Embryonic facial prominence (tissue), 1 donor: ENCODE measurements around the gene AGAP6.
"Not testable (repeated sequence)": the region's sequence is repeated elsewhere in the genome, so short reads cannot be mapped to it uniquely, and the experiment has no call there.

ENCODE experiments used
- DNase-seq: peaks from one replicate; pipeline ENCODE4 v3.0.0-alpha.2; 2016; ENCODE audit errors: extremely low spot score

Gene AGAP6

DNA sequence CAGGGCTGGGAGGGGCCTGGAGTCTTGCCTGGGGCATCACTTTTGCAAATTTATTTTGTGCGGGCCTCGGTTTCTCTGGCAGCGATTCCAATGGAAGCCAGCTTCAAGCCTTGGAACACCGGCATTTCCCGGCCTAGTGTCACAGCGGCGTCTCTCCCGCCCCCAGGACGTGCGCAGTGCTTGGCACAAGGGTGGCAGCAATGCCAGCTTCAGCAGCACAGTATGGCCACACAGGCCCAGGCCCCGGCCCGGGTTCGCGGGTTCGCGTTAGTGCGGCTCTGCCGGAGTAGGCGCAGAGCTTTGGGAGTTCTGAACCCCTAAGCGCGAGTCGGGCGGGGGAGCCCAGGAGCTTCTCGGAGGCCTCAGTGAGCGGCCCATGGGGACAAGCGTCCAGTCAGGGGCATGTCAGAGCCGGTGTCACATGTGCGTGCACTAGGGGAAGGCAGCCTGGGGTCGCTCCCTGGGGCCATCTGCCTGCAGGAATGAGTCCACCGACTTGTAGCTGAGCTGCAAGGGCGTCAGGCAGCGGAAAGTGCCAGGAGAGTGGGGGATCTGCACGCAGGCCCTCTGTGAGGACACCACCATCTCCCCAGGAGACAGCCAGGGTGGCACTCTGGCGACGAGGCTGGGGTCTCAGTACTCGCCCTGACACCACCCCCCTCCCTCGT is 36.6 kb downstream of the AGAP6 start:
- not testable (repeated sequence) for DNase-seq

- DNase-seq = no peak
Observed at GRCh38 chr10:50025627-50026026, 37.4 kb downstream of the AGAP6 start.

DNA sequence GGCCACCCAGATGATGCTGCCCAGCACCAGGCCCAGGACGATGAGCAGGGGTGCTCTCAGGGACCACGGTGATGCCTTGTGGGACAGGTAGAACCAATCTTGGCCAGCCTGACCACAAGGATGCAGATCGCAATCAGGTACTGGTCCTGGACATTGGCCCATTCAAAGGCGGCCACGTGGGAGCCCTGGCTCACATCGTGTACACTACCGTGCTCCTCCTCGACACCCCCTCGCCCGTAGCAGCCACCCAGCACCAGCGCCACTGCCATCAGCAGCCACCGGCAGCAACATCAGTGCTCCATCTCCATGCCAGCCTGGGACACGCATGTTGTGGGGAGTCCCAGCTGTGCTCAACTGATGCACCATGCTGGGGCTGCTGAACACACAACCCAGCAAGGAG is 39.0 kb downstream of the AGAP6 start:
- DNase-seq = no peak

DNA sequence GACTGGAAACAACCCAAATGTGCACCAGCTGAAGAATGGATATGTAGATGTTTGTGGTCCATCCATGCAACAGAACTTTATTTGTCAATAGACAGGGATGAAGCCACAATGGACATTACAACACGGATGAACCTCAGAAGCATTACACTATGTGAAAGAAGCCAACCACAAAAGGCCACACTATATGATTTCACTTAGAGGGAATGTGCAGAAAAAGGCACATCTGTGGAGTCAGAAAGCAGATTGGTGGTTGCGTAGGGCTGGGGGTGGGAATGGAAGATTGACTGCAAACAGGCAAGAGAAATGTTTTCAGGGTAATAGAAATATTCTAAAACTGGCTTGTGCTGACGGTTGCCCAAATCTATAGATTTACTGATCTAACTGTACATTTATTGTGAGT is 45.3 kb downstream of the AGAP6 start:
- no peak for DNase-seq

- DNase-seq = not testable (repeated sequence)
Observed at GRCh38 chr10:50035337-50035736, 47.1 kb downstream of the AGAP6 start.

DNA sequence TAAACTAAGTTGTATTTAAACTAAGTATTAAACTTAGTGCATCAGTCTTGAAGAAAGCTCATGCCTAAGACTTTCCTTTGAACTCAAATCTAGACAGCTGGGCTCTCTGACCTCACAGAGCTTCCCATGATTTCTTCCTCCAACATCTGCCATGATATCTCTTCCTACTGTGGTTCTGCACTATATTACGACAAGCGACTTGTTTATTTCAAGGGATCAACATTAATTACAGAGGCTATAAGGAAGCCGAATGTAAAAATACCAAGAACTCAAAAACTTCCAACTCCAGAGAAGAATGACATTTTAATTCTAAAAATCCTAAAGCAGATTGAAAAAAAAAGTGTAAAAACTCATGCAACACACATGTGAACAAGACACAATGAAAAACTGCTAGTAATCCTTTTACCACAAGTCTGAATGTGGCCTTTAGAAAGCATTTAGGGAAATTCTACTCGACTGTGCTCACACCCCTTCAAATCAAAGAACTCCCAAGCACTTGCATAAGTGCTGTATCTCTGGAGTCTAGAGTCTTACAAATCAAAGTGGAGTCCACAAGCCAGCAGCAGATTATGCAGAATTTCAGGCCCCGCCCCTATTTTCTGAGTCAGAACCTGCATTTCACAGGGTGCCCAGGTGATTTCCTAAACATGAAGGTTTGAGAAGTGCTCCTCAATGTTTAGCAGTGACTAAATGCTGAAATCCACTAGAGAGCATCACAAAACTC is 56.9 kb downstream of the AGAP6 start:
- DNase-seq = no peak

DNA sequence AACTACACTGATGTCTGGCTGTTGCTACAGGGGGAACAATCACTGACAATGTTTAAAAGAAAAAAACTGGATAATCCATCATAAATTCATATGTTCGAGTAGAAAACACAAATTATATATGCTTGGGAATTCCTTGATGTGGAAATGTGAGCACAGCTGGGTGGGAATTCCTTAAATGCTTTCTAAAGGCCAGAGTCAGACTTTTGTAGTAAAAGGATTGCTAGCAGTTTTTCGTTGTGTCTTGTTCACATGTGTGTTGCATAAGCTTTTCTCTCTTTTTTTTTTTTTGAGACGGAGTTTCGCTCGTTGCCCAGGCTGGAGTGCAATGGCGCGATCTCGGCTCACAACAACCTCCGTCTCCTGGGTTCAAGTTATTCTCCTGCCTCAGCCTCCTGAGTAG is 58.3 kb downstream of the AGAP6 start:
- DNase-seq = not testable (repeated sequence)

- DNase-seq = not testable (repeated sequence)
Observed at GRCh38 chr10:50047594-50047993, 59.4 kb downstream of the AGAP6 start.

DNA sequence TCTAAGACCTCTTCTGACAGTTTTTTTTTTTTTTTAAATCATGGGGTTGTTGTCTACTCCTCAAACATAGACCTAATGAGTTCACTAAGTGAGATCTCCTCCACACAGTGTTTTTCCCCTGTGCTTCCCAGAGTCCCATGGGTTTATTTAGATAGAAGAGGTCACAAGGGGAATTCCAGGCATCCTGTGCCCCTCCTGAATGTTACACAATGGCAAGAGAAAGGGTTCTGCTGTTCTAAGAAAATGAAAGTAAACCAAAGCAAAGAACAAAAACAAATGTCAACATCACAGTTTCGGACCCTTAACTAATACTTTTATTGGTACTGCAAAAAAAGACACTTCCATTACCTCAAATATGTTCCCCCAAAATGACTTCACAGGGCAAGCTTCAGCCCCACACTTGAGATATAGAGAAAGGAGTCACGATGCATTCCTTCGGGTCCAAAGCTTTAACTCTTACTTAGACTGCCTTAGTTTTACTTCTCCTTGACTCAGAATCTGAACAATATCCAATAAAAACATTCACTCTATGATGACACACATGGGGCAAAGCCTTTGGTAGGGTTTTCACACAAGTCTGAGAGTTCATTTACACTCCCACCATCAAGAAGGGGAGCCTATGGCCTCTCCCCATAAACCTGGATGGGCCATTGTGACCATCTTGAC is 63.9 kb downstream of the AGAP6 start:
- not testable (repeated sequence) for DNase-seq

DNA sequence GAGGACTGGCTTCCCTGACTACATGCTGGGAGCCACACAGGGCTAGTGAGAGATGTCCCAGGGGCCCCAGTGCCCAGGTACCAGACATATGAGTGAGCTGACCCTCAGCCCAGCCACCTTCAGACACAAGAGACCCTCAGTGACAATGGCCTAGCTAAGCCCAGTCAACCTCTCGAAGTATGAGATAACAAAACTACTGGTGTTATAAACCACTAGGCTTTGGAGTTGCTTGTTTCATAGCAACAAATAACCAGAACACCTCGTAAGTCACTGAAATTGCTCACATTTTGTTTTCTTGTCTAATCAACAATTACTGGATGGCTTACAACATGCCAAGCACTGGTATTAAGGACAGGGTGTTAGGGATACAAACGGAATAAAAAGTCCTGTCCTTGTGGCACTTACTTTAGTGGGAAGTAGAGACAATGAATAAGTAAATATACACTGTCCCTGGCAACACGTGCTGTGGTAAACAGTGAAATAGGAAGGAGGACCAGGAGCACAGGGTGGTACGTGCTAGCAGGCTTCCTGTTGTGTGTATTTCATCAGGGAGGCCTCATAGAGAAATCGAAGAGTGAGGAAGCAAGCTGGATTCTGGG is 64.7 kb downstream of the AGAP6 start:
- not testable (repeated sequence) for DNase-seq

DNA sequence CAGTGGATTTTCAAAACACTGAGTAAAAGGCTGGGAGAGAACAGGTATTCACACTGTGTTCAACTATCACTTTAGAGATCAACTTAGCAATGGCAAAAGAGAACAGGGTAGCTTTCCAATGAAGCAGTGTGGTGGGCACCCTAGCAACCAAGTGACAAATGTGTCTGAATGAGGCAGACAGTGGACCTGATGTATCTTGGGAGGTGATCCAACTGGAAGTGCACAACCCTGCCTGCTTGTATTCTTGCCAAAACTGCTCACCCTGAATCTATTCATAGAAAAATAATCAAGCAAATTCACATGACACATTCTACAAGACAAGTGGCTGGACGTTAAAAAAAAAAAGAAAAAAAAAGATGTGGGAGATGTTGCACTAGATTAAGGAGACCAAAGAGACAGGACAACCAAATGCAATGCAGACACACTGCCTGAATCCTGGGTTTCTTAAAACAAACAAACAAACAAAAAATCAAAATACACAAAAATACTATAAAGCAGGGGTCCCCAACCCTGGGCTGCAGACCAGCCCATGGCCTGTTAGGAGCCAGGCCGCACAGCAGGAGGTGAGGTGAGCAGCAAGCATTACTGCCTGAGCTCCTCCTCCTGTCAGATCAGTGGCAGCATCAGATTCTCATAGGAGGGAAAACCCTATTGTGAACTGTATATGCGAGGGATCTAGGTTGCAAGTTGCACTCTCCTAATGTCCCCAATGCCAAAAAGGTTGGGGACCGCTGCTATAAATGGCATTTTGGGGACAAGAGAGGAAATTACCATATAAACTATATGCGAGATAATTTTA is 67.5 kb downstream of the AGAP6 start:
- DNase-seq = not testable (repeated sequence)

GRCh38 chr10:50056654-50057053 is 68.4 kb downstream of the AGAP6 start:
- DNase-seq = not testable (repeated sequence)

DNA sequence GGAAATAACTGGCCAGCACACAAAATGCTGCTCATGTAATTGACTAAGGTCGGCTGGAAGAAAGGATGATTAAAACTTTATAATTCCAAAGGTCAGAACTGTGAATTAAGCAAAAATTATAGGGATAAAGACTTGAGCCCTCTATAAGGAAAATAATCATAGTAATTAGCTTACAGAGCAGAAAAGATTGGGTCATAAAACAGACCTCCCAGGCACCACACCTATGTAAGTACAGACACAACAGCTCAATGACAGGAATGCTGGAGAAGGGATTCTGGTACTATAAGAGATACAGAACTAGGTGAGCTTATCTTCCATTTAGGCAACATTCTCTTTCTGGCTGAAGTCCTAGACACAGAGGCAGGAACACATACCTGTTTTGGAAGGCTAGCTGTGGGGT is 70.5 kb downstream of the AGAP6 start:
- DNase-seq = not testable (repeated sequence)

- not testable (repeated sequence) for DNase-seq
Observed at GRCh38 chr10:50059946-50060345, 71.7 kb downstream of the AGAP6 start.
